Spleen (tissue), 7 donors: ENCODE results near the gene ZFHX2.

Experiments
- CTCF ChIP-seq, 11 experiments: fragments of 200-600 bp in 7 of 11; fragments of 450-650 bp in 4 of 11; sonication (generic) in 4 of 11; IDR thresholded peaks in 8 of 11; conservative IDR thresholded peaks in 3 of 11; 1 replicate in 7 of 11; 2 replicates in 4 of 11; pipeline versions ENCODE4 v1.4.0 to v1.8.0; 2016 to 2021; ENCODE audit warnings: antibody characterized with exemption in 11 of 11, inconsistent platforms in 4 of 11, mild to moderate bottlenecking in 1 of 11
- POLR2A ChIP-seq, 3 donors: fragments of 450-650 bp; IDR thresholded peaks; one replicate each; pipeline ENCODE4 v1.5.1; 2017; ENCODE audit warnings: antibody characterized with exemption in 3 of 3, mild to moderate bottlenecking in 1 of 3
- POLR2AphosphoS5 ChIP-seq, 3 donors: sonication (generic); formaldehyde crosslinking; IDR thresholded peaks; one replicate each; pipeline ENCODE4 v1.5.1; 2017; ENCODE audit warnings: antibody characterized with exemption in 3 of 3
- donor health status: DM: no; HTN: no; CAD: no; lungs with moderate emphysema.
- donor health status: DM: no; HTN: no; CAD: no.
- donor health status: DM: no; HTN: no; CAD: no.

GRCh38 chr14:23521785-23522640 is 29.6 kb downstream of the ZFHX2 start:
- no peak for TF ChIP-seq CTCF (IDR thresholded peaks at IDR 0.05 in 8 of 11, conservative IDR thresholded peaks at IDR 0.05 in 3 of 11)
- no peak for TF ChIP-seq POLR2AphosphoS5 (IDR thresholded peaks at IDR 0.05)
- no peak for TF ChIP-seq POLR2A (IDR thresholded peaks at IDR 0.05)
